ENCODE results near the gene ARHGEF3. TPM values are rescaled to one million over a fixed set of nuclear protein-coding genes. Genes with fewer than 3 reads are reported as not detected.

The ARHGEF3 gene
- total RNA-seq, 1 donor from 2014 or later: 12.1 TPM

DNA sequence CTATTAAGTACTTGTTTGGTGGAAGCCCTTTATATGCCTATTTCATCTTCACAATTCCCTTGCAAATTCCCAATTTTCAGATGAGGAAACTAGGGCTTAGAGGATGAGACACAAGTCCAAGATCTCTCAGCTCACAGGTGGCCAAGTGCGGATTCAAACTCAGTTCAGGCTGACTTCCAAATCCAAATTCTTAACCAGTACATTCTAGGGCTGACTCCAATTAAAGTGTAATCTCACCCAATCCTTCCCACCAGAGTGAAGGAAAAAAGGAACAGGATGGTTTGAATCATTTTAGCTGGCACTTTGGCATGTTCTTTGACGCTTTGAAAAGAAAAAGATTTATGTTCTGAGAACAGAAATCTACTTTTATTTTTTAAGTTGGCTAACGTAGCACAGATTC, 12.7 kb downstream of the ARHGEF3 start:
- Histone ChIP-seq H3K27me3 (ENCODE audit: control insufficient read depth, insufficient read depth, low read length) (no peaks in the 10 kb centered on the region), H3K4me3 (ENCODE audit: low read depth, low read length) (no peak overlapping the region), H3K36me3 (ENCODE audit: control insufficient read depth, insufficient read depth, low read length) (no peaks in the 10 kb centered on the region)
- DNase-seq (ENCODE audit: low read depth) (no peak), FAIRE-seq (no peak)
- TF ChIP-seq, protein P1, sequence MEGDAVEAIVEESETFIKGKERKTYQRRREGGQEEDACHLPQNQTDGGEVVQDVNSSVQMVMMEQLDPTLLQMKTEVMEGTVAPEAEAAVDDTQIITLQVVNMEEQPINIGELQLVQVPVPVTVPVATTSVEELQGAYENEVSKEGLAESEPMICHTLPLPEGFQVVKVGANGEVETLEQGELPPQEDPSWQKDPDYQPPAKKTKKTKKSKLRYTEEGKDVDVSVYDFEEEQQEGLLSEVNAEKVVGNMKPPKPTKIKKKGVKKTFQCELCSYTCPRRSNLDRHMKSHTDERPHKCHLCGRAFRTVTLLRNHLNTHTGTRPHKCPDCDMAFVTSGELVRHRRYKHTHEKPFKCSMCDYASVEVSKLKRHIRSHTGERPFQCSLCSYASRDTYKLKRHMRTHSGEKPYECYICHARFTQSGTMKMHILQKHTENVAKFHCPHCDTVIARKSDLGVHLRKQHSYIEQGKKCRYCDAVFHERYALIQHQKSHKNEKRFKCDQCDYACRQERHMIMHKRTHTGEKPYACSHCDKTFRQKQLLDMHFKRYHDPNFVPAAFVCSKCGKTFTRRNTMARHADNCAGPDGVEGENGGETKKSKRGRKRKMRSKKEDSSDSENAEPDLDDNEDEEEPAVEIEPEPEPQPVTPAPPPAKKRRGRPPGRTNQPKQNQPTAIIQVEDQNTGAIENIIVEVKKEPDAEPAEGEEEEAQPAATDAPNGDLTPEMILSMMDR (IDR thresholded peaks at IDR 0.05; ENCODE audit: insufficient read depth, low read length, severe bottlenecking): no peak

DNA sequence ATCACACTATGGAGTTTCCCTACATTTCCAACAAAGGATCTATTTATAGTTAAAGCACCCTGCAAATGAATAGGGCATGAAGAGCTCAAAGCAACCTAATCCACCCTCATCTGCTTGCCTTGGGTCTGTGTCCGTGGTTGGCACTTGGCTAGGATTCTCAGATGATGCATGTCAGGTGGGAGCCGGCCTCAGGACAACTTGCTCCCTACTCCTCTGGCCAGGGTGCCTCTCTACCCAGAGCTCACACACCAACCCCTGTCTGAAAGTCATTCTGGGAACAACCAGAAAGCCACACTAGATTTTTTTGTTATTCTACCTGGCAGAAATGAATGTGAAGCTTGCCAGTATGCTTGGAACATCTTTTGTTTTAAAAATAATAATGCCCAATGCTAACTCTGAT, 13.2 kb downstream of the ARHGEF3 start:
- FAIRE-seq: no peak
- Histone ChIP-seq H3K36me3 (ENCODE audit: control insufficient read depth, insufficient read depth, low read length) (no peaks in the 10 kb centered on the region), H3K27me3 (ENCODE audit: control insufficient read depth, insufficient read depth, low read length) (no peaks in the 10 kb centered on the region), H3K4me3 (ENCODE audit: low read depth, low read length) (no peak overlapping the region)
- no peak for DNase-seq (ENCODE audit: low read depth)
- TF ChIP-seq, protein P1 (IDR thresholded peaks at IDR 0.05; ENCODE audit: insufficient read depth, low read length, severe bottlenecking): no peak

DNA sequence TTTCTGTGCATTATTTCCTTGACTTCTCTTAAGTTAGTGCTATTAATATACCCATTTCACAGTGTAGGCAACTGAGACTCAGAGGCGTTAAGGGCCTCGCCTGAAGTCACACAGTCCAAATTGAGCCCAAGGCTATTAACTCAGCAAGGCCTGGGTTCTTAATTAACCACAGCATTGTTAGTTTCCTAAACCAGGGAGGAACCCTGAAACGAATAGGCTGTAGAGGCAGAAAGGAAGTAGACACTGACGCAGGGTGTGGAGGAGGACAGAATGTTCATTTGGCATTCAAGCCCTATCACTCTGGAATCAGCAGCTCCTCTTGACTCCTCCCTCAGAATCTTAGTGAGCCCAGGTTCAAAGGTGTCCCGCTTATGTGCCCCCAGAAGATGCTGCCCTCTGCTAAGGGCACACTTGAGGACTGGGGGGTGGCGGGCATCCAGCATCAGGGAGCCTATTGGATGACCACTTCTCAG, 13.9 kb downstream of the ARHGEF3 start:
- Histone ChIP-seq H3K36me3 (ENCODE audit: control insufficient read depth, insufficient read depth, low read length) (no peaks in the 10 kb centered on the region), H3K27me3 (ENCODE audit: control insufficient read depth, insufficient read depth, low read length) (no peaks in the 10 kb centered on the region), H3K4me3 (ENCODE audit: low read depth, low read length) (no peak overlapping the region)
- DNase-seq (ENCODE audit: low read depth): no peak
- no peak for FAIRE-seq
- TF ChIP-seq, protein P1 (IDR thresholded peaks at IDR 0.05; ENCODE audit: insufficient read depth, low read length, severe bottlenecking): no peak

DNA sequence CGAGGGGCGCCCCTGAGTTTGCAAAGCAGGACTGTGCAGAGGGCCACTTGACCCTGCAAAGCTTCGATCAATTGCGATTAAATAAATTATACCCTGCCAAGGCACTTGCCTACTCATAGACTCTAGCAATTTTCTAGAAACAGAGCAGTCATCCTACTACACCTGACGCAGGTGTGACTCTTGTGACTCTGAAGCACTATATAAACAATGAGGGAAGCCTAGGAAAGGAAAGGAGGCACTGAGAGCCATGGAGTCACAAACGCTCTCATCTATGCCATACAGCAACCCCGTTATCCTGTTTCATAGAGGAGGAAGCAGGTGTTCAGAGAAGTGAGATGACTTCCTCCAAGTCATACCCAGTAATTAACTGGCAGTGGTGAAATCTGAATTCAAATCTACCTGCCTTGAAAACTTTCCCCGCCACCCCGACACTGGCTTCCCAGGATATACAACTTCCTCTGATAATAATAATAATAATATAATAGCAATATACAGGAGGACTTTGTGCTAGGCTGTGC, 14.4 kb downstream of the ARHGEF3 start:
- TF ChIP-seq, protein P1 (IDR thresholded peaks at IDR 0.05; ENCODE audit: insufficient read depth, low read length, severe bottlenecking): no peak
- H3K4me3 ChIP-seq (ENCODE audit: low read depth, low read length): no peak overlapping the region
- DNase-seq (ENCODE audit: low read depth) (no peak), FAIRE-seq (no peak)
- H3K27me3 ChIP-seq (ENCODE audit: control insufficient read depth, insufficient read depth, low read length): no peaks in the 10 kb centered on the region
- H3K36me3 ChIP-seq (ENCODE audit: control insufficient read depth, insufficient read depth, low read length): no peaks in the 10 kb centered on the region

DNA sequence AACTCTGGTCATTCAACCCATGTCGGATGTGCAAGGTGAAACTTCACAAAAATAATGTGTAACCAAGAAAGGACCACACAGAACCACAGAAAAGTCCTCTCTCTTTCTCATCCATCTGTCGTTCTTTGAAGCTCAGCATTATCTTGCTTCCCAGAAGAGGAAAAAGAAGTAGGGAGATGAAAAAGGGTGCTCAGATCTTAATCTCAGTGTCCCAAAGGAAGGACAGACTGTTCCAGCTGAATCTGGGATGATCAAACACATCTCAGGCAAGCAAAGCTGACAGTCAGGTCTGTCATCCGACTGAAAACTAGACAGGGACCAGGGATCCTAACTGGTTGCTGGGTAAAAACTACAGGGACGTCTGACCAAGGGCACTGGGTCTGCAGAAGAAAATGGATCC, 16.2 kb downstream of the ARHGEF3 start:
- FAIRE-seq: no peak
- TF ChIP-seq, protein P1 (IDR thresholded peaks at IDR 0.05; ENCODE audit: insufficient read depth, low read length, severe bottlenecking): no peak
- no peak for DNase-seq (ENCODE audit: low read depth)
- Histone ChIP-seq H3K27me3 (ENCODE audit: control insufficient read depth, insufficient read depth, low read length) (no peaks in the 10 kb centered on the region), H3K4me3 (ENCODE audit: low read depth, low read length) (no peak overlapping the region), H3K36me3 (ENCODE audit: control insufficient read depth, insufficient read depth, low read length) (no peaks in the 10 kb centered on the region)

DNA sequence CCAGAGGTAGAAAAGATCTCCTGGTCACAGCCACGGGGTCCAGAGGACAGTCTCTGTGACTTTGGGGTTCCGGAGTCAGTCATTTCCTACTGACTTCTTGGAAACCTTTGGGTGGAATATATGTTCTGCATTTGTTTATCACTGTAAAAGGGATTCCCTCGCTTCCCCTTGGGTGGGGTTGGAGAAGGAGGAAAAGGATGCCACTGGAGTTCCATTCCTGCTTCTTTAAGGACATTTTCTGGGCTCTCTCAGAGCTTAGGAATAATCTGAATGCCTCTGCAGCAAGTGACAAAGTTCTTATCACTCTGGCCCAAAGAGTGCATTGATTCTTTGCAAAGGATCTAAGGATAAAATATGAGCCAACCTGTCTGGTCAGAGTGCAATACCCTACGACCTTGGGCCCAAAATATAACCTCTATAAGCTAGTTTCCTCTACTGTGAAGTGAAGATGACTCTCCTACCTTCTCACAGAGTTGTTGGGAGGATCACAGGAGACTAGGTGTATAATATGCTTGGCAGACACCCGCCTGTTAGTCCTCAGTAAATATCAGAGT, 17.2 kb downstream of the ARHGEF3 start:
- H3K4me3 ChIP-seq (ENCODE audit: low read depth, low read length): no peak overlapping the region
- no peaks in the 10 kb centered on the region for H3K36me3 ChIP-seq (ENCODE audit: control insufficient read depth, insufficient read depth, low read length)
- TF ChIP-seq, protein P1 (IDR thresholded peaks at IDR 0.05; ENCODE audit: insufficient read depth, low read length, severe bottlenecking): no peak
- no peak for FAIRE-seq
- DNase-seq (ENCODE audit: low read depth): no peak
- no peaks in the 10 kb centered on the region for H3K27me3 ChIP-seq (ENCODE audit: control insufficient read depth, insufficient read depth, low read length)
